ENCODE measurements around the gene ABCC8.
A peak's percentile ranks its signal among the peaks of the same experiment; 100 is the strongest.

Gene ABCC8

DNA sequence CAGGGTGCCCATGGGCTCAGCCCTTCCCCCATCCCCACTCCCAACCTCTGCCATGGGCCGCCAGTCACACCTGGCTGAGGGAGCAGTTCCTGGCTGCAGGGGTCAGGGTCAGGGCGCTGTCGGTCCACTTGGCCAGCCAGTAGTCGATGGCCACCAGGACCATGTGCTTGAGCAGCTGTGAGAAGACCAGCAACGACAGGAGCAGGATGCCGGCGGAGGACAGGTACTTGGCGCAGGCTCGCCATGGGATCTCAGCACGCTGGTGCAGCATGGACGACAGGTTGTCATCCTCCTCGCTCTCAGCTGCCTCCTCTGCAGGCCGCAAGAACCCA lies 69.9 kb downstream of the ABCC8 start:
- DNase-seq = no peak

DNA sequence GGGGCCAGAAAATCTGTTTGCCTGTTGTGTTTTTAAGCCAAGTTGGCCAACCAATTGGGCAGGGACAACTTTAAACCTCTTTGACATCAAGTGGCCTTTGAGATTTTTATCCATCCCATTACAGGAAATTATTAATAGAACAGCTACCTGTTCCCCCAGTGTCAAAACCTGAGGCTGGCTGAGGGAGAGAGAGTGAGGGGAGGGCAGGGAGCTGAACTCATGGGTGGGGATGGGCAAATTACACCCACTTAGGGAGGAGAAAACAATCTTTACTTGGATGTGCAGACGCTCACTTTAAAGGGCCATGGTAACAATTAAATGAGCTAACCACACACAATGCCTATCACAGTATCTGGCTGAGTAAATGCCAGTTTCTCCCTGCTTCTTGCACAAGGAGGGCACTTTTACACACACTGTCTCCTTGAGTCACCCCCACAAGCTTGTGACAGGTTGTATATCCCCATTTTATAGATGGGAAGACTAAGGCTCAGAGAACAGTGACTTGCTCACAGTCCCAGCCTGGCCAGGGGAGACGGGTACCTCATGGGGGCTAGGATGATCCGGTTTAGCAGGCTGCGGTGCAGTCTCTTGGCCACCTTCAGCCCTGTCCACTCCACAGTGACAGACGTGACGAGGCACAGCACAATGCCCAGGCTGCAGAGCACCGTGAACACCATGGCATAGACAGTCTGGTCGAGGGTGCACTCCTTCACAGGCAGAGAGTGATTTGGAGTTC lies 70.4 kb downstream of the ABCC8 start:
- DNase-seq = no peak

DNA sequence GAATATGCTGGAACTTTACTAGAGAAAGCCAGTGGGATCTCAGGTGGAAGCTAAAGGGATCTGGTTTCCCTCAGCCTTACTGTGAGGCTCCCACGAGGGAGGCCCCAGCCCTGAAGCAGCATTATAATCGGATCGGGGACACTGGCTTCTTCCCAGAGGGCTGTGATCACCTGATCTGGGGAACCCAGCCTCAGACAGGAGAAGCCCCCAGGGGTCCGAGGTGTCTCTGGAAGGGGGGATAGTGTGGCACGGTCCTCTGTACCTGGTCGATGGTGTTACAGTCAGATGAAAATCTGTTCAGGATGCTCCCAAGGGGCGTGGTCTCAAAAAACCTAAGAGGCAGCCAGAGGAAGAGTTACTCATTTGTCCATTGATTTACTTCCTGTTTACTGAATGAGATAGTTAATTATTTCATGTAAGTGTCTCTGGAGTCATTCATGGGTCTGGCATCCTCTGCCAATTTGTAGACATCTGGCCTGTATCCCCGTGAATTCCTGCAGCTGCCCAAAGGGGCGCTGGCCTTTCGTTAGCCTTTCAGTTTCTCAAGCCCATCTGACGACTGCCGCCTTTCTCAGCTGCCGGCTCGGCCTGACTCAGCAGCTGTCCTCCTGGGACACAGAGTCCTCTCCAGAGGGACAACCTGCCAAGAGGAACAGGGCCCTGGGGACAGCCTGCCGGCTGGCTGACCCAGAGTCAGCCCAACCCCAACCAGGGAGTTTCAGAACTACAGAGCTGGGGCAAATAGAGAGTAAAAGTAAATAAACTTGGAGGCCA lies 71.2 kb downstream of the ABCC8 start:
- peak in 54 of 58 donors; percentile 8 to 87 (median 48) for DNase-seq

DNA sequence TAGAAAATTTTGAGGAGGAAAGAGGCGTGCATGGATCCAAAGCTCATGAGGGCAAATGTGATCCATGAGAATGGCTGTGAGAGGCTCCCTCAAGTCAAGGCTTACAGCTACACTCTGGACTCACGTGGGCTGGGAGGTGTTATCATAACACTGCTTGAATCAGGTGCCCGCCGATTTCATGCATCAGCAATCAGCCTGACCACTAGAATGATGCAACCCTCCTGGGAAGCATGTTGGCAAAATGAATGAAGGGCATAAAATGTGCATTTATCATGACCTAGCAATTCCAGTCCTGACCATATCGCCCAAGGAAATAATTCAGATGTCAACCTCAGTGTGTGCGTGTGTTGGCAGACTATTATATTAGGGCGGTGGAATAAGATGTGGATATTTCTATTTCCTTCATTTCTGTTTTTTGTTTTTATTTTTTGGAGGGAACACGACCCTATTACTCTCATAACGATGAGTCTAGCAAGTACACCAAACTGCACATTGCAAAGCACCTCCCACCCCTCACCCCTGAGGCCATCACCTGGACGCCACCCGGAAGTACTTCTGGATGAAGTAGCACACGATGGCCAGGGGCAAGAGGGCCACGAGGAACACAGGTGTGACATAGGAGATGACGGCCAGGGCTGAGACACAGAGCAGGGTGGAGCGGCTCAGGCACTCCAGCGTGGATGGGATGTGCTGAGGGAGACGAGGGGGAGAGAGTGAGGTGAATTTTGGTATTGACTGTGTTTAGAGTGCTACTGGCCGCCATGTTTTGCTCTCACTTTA lies 72.5 kb downstream of the ABCC8 start:
- no peak for DNase-seq

DNA sequence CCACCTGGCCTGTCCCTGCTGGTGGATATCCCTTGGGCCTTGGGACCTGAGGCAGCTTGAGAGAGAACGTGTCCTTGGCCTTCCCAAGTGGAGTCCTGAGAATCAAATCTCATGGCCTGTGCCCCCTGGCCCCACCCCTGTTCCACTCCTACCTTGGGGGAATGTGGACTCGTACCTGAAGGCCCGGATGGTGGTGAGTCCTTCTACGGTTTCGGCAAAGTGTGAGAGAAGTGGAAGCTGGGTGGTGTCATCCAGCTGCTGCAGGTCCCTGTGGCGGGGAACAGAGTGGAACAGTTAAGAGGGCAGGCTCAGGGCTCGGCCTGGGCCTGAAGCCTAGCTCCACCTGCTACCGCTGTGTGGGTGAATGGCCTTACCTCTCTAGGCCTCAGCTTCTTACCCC lies 74.2 kb downstream of the ABCC8 start:
- no peak for DNase-seq

DNA sequence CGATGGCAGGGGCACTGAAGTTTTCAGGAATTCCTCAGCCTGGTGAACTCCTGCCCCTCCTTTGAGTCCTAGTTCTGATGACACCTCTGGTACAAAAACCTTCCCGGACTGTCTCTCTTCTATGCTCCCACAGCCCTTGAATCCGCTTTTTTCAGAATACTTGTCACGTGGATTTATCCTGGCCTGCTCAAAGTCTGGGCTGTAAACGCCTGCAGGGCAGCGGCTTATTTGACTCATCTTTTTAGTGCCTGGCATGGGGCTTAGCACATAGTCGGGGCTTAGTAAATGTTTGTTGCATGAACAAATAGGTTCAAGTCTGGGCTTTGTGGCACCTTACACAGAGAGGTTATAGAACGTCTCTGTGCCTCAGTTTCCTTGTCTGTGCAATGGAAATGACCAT lies 74.8 kb downstream of the ABCC8 start:
- DNase-seq = no peak

DNA sequence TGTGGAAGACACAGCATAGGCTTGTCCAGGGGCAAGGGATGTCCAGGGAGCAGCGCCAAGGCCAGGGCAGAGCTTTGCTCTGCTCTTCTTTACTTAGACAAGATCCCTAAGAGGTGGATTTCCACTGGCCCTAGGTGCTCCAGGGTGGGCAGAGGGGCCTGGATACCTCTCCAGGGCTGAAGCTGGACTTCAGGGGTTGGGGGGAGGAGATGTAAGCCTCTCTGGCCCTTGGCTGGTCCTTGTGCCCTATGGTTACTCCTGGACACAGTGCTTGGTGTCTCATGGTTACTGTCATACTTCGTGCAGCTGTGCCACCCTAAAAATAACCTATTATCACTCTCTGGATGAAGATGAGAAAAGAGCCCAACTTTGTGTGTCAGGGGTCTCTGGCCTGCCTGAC lies 75.3 kb downstream of the ABCC8 start:
- DNase-seq = no peak

DNA sequence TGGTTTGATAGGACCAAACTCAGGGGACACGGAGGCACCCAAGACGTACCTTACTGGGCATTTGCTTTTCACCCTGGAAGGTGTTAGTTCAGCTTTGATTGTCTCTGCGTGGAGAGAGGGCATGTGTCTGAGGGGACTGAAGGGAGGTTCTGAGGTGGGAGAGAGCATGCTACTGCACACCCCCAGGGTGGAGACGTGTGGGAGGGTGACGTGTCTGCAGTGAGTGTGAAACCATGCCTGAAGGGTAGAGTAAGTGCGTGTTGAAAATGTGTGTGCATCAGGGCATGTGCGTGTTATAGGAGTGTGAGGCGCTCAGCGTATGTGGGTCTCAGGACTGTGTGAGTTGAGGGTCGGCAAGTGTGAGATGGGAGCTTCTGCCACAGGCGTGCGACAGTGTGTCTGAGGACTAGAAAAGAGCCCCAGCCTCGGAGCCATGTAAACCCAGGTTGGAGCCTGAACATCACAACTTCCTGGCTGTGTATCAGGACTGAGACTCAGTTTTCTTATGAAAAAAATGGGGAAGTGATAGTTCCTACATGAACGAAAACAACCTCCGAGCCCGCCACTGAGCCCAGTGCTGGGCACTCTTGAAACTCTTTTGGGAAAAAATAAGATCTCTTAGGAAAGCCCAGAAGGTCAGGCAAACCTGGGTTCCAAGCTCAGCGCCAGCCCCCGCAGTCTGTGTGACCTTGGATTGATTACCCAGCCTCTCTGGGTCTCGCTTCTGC lies 76.4 kb downstream of the ABCC8 start:
- no peak for DNase-seq

DNA sequence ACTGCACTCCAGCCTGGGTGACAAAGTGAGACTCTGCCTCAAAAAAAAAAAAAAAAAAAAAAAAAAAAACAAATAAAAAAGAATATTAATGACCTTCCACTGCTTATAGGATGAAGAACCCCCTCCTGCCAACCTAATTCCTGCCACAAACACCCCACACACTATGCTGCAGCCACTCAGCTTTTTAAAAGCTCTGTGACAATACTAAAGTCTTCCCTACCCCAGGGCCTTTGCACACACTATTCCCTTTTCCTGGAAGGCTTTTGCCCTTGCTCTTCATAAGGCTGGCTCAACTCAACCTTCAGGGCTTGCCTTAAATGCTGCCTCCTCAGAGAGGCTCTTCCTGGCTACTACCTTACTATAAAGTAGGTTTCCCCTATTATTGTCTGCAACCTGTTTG lies 77.4 kb downstream of the ABCC8 start:
- no peak for DNase-seq

DNA sequence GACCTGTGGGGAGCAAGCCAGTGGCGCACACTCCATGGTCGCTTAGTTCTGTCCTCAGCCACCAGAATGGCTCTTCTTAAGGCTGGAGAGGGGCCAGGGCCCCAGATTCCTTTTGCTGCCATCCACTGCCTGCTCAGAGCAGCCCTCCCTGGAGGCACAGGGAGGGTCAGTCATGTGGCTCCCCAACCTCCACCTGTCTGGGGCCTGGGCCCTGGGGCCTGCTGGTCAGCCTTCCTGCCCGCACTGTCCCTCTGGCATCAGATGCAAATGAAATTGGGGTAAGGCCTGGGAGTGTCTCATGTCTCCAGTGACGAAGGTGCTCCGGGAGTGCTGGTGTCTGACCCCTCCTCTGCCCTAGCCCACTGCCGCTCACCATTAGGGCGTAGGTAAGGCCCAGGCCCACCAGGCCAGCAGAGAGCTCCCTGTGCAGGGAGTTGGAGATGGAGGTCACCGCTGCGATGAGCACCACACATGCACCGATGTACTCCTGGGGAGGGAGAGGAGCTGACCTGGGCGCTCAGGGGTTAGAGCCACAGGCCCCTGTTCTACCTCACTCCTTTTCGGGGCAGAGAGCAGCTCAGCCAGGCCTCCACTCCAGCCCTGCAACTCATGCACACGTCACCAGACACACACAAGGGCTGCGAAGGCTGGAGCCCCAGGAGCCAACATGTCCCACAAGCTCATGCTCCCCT lies 79.2 kb downstream of the ABCC8 start:
- DNase-seq = no peak

DNA sequence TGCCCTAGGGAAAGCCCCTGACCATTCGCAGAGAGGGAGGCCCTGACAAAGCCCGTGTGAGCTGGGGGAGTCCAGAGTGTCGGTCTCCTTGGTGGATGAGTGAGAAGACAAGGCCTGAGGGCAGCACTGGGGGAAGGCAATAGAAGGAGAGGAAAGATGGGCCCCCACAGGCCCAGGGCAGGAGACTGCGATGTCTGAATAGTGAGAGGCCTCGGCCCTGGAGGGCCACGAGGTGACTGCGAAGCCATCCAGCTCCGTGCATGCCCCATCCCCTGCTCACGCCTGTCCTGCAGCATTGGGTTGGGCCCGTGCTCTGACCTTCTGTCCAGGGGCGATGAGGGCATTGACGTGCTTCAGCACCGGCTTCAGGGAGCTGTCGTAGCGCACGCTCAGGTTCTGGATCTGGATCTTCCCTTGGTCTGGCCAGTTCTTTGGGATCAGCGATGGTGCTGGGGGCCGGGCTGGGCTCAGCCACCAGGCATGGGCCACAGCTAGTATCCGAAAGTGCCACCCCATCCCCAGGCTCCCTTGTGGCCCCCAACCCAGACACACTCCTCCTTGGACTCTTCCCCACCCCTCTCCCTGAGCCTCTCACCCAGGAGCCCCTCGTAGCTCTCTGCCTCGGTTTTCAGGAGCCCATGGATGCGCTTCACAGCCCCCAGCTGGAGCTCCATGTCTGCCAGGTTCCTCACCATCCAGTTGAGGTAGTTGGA lies 79.9 kb downstream of the ABCC8 start:
- DNase-seq = no peak

DNA sequence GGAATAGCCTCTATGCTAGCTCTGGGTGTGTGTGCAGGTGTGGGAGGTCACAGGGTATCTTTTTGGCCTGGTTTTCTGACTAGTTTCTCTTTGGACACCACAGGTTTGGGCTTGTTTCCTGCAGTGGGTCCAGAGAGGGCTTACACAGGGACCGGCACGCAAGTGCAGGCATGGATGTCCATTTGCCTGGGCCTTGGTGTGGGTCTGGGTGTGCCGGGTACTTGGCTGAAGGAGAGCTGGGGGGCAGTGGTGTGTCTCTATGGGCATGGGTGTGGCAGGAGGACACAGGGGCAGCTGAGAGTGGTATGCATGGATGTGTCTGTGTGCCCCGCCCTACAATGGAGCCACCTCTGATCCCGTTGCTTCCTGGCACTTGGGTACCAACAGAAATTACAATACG lies 80.7 kb downstream of the ABCC8 start:
- DNase-seq = no peak

DNA sequence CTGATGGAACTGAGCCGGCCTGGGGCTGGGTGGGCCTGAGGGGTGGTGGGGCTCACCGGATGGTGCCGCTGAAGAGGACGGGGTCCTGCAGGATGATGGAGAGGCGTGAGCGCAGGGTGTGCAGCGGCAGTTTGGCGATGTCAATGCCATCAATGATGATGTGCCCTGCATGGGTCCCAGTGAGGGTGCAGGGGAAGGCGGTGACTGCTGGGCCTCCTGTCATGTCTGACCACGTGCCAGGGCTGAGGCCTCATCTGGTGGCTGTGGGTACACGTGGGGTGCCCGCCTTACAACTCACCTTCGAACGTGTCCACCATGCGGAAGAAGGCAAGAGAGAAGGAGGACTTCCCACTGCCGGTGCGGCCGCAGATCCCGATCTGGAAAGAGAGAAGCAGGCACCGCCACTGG lies 81.1 kb downstream of the ABCC8 start:
- DNase-seq = no peak

DNA sequence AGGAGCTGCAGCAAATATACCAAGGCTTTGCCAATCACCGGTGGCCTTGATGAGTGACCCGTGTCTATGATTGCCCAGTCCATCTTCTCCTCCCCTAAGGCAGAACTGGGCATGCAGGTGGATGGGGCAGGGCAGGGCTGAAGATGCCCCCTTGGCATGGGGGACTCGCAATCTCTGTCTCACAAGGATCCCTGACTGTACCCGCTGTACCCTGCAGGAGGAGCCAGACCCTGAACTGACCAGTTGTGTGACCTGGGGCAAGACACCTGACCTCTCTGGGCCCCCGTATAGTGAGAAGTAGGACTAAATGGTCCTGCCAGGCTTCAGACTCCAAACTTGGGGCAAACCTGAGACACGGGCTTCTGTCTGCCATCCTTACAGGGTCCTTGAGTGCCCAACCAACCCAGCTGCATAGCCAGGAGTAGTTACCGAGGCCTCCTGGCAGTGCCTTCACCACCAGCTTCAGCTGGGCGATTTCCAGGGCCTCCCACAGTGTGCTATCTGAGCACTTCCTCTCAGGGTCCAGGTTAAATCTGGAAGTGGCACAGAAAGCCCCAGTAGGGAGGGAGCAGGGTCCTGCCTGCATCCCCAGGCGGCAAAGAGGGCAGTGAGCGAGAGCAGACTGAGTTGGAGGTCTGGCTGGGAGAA lies 81.8 kb downstream of the ABCC8 start:
- no peak for DNase-seq

DNA sequence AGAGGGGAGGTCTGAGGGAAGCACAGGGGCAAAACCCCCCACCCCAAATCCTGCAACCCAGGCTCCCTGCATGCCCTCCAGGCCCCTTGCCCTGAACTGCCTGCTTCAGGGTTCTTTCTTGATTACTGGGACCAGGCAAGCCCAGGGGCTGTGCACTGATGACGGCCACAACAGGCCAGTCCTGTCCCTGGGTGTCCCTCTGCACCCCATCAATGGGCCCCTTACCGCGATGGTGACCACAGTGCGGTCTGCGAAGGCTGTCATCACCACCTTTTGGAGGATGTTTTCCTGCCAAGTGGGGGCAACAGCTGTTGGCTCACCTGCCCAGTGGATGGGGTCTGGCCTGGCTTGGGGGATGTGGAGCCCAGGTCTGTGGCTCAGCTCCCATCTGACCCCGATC lies 83.2 kb downstream of the ABCC8 start:
- DNase-seq = no peak

DNA sequence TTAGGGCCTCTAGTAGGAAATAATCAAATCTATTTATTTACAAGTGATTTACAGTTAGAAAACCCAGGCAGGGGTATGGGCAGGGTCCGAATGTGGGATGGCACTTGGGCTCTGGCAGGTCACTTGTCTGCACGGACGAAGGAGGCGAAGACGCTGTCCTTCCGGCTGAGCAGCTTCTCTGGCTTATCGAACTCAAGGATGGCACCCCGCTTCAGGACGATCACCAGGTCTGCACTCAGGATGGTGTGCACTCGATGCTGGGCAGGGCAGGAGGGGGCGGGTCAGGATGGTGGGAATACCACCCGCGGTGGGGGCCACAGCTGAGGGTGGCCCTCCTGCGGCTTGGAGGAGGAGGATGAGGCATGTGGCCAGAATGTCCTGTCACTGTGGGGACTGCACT lies 83.8 kb downstream of the ABCC8 start:
- no peak for DNase-seq

DNA sequence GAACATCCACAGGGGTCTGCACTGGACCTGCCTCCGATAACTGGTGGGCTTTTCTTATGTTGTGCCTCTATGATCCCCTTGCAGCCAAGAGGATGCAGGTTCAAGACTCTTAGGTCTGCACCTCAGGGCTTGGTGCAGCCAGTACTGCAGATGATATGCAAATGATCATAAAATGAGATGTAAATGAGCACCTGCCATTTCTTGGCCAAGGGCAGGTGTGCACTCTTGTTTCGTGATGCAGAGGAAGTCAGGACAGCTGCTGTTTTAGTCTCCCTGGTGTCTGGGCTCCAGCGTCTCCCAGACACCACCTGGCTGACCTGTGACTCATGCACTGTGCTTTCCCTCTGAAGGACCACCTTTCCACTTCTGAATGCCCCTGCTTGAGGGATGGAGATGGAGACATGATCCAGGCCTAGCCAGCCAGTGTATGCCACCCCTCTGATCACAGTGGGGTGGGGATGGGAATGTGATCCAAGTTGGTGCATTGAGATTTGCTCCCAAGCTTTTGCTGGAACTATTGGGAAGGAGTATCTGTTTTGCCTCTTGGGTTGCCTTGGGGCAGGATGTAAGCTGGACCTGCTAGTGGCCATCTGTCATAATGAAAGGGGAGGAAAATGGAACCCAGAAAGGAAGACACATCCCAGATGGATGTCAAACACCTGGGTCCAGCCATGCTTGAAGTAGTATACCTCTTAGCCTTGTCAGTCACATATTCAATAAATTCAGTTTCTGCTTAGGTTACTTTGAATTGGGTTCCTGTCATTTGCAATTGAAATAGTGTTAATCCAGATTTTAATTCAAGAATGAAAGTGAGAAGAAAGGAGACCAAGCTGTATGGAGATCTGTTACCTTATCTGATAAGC lies 84.9 kb downstream of the ABCC8 start:
- DNase-seq = no peak

DNA sequence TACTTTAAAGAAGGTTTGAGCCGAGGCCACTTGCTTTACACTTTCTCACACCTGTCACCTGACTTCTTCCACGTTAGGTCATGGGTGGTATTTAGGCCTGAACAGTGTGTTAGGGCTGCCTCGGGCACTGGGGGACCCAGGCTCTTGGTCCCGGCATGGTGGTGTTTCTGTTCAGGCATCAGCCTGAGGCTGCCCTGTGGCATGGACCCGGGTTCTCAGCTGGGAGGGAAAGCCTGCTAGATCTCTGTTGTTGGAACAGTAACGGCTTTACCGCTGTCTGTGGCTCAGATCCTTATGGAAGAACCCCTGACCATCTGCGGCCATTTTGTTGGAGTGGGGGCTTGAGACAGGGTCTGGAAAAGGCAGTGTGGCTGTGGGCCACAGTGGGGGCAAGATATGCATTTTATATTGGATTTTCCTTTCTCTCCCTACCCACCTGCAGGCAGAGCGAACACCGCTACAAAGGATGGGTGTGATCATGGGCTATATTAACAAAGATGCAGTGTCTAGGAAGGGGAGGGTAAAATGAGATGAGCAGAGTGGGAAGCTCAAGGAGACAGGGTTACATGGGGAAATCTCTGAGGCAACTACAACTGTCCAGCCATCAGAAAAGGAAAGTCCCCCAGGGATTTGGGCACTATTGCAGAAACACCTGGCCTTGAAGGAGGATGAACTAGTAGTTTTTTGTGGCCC lies 86.5 kb downstream of the ABCC8 start:
- DNase-seq = no peak
